GM21390 (cell line): ENCODE data around the gene RNF25.

Experiments used
- ATAC-seq: cut with Tn5 transposase; IDR thresholded peaks from one replicate; pipeline ENCODE4 v1.9.1; 2021; ENCODE audit not compliant: unreplicated experiment

RNF25 gene

GRCh38 chr2:218627939-218628338 is 43.9 kb downstream of the RNF25 start:
- ATAC-seq: no peak

- no peak for ATAC-seq
Measured at GRCh38 chr2:218626369-218626768, 45.4 kb downstream of the RNF25 start.

GRCh38 chr2:218623366-218623705 is 48.5 kb downstream of the RNF25 start:
- no peak for ATAC-seq

- ATAC-seq: no peak
Measured at GRCh38 chr2:218622606-218623365, 49.0 kb downstream of the RNF25 start.

GRCh38 chr2:218621007-218621406 is 50.8 kb downstream of the RNF25 start:
- no peak for ATAC-seq

GRCh38 chr2:218618102-218618860 is 53.5 kb downstream of the RNF25 start:
- ATAC-seq: no peak

GRCh38 chr2:218615868-218616315 is 55.9 kb downstream of the RNF25 start:
- ATAC-seq: no peak
